NCI-H2196 treated with DMSO at 0.1 percent for 48 hours (cell line): Measurements from ENCODE around the gene PTGER4.
"Not testable (repeated sequence)": the region's sequence is repeated elsewhere in the genome, so short reads cannot be mapped to it uniquely, and the experiment has no call there.

Experiments
- DNase-seq: peaks from one replicate; lab custom pipeline; 2025; ENCODE audit not compliant: unreplicated experiment; lab: John Stamatoyannopoulos, UW

Gene PTGER4

DNA sequence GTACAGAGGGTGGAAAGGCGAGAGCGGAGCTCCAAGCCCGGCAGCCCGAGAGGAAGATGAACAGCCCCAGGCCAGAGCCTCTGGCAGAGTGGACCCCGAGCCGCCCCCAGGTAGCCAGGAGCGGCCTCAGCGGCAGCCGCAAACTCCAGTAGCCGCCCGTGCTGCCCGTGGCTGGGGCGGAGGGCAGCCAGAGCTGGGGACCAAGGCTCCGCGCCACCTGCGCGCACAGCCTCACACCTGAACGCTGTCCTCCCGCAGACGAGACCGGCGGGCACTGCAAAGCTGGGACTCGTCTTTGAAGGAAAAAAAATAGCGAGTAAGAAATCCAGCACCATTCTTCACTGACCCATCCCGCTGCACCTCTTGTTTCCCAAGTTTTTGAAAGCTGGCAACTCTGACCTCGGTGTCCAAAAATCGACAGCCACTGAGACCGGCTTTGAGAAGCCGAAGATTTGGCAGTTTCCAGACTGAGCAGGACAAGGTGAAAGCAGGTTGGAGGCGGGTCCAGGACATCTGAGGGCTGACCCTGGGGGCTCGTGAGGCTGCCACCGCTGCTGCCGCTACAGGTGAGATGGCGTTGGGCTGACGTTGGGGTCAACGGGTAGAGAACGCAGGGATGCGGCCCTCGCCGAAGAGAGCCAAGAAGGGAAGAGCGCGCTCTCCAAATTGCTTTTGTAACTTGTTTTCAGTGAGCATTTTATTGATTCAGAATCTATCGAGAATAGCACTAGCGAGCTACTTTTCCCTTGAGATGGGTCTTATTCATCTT, at the start of gene PTGER4:
Gene PTGER4, plus strand, starts transcription at position 3 of the 769 bp plus-strand sequence. CDS start 1,079 bp downstream, outside the sequence.
- DNase-seq = no peak

DNA sequence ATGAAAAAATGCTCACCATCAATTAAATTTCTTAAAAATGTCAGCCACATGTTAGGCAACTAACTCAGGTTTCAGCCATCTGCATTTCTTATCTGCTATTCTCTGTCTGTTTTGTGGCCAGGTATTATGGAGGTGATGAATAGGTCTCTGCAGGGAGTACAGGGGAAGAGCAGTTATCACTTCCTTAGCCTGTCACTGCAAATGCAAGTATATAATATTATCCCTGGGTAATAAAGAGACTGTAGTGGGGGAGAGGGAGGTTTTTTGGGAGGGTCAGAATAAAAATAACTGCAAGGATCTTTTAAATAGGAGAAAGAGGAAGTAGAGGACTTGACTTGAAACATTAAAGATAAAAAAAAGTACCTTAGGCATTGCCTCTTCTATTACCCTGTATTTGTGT, 49.6 kb upstream of the PTGER4 start:
- no peak for DNase-seq

DNA sequence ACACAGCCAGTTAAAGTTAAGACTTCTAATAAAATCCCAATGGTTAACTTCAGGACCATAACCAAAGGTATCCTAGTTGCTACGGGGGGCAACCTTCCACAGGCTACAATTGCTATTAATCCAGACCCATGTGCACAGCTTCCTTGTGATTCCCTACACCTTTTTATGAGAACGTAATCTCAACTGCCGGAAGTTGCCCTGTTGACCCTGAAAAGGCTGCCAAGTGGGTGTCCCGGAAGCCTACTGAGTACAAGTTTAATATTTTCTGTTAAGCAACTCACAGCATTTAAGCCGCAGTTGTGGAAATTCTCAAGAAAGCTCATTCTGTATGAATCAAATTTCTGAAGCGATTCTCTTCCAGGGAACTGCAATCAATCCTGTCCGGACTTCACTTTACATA, 48.5 kb upstream of the PTGER4 start:
- DNase-seq = no peak

DNA sequence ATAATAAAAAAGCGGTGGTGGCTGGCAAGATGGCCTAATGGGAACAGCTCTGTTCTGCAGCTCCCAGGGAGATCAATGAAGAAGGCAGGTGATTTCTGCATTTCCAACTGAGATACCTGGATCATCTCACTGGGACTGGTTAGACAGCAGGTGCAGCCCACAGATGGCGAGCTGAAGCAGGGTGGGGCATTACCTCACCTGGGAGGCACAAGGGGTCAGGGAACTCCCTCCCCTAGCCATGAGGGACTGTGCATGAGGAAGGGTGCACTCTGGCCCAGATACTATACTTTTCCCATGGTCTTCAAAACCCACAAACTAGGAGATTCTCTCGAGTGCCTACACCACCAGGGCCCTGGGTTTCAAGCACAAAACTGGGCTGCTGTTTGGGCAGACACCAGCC, 45.6 kb upstream of the PTGER4 start:
- DNase-seq = no peak

DNA sequence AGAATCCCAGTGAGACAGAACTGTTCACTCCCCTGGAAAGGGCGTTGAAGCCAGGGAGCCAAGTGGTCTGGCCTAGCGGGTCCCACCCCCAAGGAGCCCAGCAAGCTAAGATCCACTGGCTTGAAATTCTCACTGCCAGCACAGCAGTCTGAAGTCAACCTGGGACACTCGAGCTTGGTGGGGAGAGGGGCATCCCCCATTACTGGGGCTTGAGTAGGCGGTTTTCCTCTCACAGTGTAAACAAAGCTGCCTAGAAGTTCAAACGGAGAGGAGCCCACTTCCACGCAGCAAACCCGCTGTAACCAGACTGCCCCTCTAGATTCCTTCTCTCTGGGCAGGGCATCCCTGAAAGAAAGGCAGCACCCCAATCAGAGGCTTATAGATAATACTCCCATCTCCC, 45.1 kb upstream of the PTGER4 start:
- DNase-seq = no peak

GRCh38 chr5:40639531-40639930, 40.2 kb upstream of the PTGER4 start:
- DNase-seq = not testable (repeated sequence)

GRCh38 chr5:40646266-40646665, 33.4 kb upstream of the PTGER4 start:
- DNase-seq = no peak

- DNase-seq = no peak
Observed at GRCh38 chr5:40648150-40648549, 31.6 kb upstream of the PTGER4 start.

DNA sequence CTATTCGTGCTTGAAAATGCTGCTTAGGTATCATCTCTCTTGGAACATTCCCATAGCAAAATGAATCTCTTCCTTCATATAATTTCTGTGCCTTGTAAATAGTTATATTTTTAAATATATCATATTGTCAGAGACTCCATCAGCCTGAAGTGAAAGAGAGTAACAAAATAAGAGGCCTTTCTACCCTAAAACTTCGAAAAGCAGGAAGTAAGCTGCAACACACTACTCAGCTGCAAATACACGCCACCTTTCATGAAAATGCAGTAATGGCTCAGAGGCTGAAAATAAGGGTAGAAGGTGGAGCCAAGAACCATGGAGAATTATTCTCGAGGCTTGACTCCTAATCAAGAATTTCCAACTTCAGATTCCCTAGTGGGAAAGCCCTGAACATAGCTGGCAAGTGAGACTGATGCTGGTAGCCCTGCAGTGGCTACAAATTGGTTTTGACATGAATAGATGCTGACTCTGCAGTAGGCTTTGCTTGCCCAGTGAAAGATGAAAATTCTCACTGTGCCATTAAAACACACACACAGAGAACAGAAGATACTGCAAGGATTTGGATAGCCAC, 30.2 kb upstream of the PTGER4 start:
- DNase-seq = no peak

DNA sequence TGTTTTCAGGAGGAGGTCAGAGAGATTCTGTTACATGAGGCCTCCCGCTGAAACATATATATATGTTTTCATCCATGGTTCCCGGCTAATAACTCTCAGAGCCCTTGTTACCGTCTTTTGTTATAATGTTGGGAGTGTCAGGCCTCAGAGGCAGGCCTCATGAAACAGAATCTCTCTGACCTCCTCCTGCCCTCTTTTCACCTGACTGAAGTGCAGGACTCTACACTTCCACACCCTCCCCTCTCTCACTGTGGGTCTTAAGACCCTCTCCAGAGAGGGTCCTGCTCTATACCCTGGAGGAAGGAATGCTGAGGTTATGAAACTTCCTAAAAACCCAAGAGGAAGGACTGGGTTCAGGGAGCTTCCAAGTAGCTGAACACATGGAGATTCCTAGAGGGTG, 28.5 kb upstream of the PTGER4 start:
- no peak for DNase-seq

DNA sequence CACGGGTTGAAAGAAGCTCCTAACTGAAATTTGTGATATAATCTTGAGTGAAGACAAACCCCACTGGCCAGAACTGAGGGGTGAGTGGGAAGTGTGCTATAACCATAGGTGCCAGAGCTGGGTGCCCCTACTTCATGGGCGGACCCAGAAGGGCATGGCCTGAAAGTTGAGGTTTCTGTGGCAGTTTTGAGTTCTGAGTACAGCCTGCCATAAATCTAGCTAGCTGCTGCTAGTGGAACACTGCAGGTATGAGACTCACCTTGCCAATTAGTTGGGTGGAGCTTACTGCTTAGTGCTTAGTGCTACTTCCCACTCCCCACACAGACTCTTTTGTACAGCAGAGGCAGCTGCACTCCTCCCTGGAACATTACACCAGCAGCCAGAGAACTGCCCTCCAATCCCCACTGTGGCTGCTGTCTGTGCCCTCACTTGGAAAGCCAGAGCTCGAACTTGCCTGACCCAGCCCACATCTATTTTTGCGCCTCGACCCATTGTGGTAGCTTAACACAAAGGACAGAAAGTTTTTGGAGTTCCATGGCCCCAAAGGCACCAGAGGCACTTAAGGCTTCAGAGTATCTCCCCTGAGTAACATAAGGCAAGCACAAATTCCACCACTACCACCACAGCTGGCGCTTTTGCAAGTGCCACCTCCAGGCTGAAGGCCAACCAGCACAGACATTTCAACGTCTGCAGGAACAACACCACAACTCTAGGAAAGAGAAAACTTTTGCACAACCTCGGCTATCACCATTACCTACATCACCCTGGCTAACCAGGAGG, 27.1 kb upstream of the PTGER4 start:
- DNase-seq = no peak

DNA sequence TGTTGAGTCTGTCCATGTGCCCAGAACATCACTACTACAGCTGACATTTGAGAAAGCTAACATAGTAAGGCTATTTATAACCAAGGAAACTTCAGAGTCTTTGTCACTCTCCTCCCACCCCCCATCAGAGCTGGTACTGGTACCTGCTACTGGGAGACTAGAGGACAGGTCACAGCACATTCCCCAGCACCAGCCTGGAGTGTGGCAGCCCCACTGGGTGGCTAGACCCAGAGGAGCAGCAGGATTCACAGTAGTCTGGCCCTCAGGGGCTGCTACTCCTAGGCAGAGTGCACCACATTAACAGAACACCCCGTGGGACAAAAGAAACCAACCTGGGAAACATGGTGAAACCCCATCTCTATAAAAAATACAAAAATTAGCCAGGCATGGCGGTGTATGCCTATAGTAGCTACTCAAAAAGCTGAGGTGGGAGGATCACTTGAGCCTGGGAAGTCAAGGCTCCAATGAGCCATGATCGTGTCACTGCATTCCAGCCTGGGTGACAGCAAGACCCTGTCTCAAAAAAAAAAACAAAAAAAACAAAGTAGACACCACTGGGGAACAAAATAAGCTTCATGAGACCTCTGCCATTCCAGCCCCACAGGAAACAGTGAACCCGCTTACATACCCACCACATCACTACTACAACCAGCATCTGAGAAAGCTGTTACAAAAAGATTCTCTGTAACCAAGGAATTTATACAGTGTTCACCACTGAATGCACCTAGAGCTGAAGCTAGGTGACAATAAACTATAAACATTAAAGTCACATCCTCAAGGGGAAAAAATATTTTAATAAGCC, 26.3 kb upstream of the PTGER4 start:
- no peak for DNase-seq

DNA sequence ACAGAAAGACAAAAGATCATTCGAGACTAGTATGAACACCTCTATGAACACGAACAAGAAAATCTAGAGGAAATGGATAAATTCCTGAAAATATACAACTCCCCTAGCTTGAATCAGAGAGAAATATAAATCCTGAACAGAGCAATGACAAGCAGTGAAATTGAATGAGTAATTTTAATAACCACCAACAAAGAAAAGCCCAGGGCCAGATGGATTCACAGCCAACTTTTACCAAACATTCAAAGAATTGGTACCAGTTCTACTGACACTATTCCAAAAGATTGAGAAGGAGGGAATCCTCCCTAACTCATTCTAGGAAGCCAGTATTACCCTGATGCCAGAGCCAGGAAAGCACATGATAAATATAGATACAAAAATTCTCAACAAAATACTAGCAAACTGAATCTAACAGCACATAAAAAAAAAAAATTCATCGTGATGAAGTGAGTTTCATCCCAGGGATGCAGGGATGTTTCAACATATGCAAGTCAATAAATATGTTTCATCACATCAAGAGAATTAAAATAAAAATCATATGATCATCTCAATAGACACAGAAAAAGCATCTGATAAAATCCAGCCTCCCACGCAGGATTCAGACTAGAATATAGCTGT, 25.2 kb upstream of the PTGER4 start:
- DNase-seq = no peak

DNA sequence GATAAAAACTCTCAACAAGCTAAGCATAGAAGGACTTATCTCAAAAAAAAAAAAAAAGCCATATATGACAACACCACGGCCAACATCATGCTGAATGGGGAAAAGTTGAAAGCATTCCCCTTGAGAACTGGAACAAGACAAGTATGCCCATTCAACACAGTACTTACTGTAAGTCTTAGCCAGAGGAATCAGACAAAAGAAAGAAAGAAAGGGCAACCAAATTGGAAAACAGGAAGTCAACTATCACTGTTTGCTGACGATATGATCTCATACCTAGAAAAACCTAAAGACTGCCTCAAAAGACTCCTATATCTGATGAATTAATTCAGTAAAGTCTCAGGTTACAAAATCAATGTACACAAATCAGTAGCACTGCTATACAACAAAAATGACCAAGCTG, 24.6 kb upstream of the PTGER4 start:
- DNase-seq = no peak

DNA sequence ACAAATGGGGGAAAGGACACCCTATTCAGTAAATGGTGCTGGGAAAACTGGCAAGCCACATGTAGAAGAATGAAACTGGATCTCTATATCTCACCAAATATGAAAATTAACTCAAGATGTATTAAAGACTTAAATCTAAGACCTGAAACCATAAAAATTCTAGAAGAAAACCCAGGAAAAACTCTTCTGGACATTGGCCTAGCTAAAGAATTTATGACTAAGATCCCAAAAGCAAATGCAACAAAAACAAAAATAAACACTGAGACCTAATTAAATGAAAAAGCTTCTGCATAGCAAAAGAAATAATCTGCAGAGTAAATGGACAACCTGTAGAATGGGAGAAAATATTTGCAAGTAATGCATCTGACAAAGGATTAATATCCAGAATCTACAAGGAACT, 23.6 kb upstream of the PTGER4 start:
- not testable (repeated sequence) for DNase-seq

DNA sequence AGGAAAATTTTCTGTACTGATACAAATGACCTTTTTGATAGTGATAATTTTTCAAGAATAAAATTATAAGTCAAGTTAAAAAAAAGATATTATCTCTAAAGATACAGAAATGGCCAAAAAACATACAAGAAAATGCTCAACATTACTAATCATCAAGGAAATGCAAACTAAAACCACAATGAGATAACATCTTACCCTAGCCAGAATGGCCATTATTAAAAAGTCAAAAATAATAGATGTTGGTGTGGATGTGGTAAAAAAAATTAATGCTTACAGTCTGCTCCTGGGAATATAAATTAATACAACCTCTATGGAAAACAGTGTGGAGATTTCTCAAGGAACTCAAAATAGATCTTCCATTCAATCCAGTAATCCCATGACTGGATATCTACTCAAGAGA, 22.9 kb upstream of the PTGER4 start:
- no peak for DNase-seq

DNA sequence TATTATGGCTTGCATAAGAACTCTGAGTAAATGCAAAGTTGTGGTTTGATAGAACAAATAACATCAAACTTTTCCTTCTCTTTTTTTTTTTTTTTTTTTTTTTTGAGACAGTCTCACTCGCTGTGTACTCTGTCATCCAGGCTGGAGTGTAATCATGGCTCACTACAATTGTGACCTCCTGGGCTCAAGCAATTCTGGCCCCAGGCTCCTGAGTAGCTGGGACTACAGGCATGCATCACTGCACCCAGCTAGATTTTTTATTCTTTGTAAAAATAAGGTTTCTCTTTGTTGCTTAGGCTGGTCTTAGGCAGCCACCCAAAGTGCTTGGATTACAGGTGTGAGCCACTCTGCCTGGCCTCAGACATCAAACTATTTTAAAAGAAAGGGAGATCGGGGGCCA, 19.0 kb upstream of the PTGER4 start:
- no peak for DNase-seq

GRCh38 chr5:40665635-40666298, 13.9 kb upstream of the PTGER4 start:
- DNase-seq = no peak

- DNase-seq = no peak
Observed at GRCh38 chr5:40666657-40667056, 13.1 kb upstream of the PTGER4 start.

DNA sequence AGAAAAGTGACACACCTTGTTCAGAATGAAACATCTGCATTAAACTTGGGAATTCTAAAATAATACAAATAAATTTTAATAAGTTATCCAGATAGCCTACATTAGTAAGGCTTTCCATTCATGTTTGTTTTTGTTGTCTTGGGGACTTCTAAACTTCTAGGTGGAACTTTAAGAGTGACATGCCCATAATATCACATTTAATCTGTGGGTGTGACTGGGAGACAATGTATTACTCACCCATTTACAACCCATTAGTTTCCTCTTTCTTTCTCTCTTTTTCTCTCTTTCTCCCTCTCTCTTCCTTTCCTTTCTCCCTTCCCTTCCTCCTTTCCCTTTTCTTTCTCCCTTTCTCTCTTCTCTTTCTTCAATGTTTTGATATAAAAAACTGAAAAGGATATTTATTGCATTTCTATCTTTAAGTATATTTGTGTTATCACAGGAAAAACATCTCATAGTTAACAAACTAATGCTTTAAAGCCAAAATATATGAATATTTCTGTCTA, 12.5 kb upstream of the PTGER4 start:
- no peak for DNase-seq
